ENCODE measurements around the gene FLT4.

Gene FLT4

DNA sequence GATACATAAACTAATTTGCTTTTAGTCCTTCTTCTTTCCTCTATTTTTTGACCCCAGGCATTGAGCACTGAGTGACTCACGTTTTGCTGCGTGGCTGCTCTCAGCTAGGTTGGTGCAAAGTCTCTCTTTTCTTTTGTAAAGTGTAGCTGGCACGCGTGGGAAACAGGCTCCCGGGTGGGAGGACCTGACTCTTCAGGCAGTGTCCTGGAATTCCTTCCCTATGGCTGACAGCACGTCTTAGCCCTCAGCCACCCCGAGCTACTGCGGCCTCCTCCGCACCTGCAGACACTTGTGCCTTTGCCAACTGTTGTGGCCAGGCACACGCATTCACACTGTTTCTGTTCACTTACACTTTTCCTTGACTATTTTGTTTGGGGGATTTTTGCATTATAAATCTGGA lies 57.2 kb downstream of the FLT4 start:
- DNase-seq (ENCODE audit: low read depth), result no peak

DNA sequence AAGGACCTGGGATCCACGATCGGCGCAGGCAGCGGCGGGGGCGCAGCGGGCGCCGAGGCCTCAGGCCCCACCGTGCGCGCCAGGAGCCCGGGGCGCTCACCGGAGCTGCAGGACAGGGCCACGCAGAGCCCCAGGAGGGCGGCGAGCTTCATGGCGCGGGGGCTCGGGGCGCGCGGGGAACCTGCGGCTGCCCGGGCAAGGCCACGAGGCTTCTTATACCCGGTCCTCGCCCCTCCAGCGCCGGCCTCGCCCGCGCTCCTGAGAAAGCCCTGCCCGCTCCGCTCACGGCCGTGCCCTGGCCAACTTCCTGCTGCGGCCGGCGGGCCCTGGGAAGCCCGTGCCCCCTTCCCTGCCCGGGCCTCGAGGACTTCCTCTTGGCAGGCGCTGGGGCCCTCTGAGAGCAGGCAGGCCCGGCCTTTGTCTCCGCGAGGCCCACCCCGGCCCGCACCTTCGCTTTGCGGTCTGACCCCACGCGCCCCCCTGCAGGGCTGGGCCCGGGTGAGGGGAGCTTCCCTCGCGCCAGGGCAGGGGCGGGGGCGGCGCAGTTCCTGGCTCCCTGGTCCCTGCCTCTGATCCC lies 58.0 kb downstream of the FLT4 start, which contains the start of gene SCGB3A1:
TSS of gene SCGB3A1 (minus strand) at position 189 of the 577 bp plus-strand sequence. CDS start at position 152, 37 bp downstream.
- DNase-seq (ENCODE audit: low read depth), result no peak

GRCh38 chr5:180590543-180591310 lies 58.7 kb downstream of the FLT4 start:
- DNase-seq (ENCODE audit: low read depth), result no peak

DNA sequence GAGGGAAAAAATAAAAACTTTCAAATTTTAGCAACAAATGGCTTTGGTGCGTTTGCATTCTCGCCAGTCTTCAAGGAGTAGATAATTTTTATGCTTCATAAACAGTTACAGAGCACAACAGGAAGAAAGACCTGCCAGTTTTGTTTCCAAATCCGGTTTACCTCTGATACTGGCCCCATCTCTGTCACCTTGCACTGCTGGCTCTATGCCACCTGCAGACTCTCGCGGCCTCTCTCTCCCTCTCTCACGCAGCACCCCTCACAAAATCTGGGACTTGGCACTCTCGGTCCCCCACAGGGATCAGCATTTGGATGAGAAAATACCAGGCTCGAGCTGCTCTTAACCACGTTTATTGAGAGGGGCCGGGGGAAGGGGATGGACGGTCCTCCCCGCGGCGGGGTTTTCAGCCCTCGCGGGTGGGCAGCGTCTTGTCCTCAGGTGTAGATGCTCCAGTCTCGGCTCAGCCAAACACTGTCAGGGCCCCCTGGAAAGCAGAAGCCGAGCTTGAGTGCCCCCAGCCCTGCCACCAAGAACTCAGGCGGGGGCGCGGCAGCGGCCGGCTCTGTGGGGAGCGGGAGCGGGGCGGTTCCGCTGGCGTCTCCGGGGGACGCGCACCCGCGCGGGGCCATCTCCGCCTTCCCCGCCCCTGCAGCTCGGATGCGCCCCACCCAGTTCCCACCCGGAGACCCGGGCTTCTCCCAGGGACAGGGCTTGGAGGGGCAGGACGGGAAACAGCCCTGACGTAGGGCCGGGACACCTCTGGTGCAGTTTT lies 59.4 kb downstream of the FLT4 start:
- no peak for DNase-seq (ENCODE audit: low read depth)

DNA sequence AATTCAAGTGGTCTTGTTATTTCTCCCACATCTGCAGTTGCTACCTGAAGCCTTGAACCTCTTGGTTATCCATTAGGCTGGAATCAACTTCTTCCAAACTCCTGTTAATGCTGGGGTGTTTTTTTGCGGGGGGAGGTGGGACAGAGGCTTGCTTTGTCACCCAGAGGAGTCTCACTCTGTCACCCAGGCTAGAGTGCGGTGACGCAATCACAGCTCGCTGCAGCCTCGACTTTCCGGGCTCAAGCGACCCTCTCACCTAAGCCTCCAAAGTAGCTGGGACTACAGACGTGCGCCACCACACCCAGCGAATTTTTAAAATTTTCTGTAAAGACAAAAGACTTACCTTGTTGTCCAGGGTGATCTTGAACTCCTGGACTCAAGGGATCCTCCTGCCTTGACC lies 62.5 kb downstream of the FLT4 start:
- no peak for DNase-seq (ENCODE audit: low read depth)

- no peak for DNase-seq (ENCODE audit: low read depth)
These were observed 63.2 kb downstream of the FLT4 start for GRCh38 chr5:180586204-180586603.

GRCh38 chr5:180583738-180584137 lies 65.7 kb downstream of the FLT4 start:
- no peak for DNase-seq (ENCODE audit: low read depth)

DNA sequence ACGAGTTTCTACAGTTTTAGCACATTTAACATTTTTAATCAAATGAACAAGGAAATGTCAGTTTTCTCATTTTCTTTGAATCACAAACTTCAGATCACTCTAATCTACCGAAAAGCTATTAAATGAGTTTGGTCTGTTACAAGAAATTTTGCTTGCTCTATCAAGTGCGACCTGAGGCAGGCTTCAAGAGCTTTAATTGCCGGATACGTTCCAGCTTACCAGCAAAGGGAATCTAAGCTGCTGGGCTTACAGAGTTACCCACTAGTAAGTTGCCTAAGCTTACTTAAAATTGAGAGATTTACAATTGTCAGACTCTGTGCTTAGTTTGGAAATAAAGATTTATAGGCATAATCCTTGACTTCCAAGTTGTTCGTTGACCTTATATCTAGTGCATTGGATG lies 68.7 kb downstream of the FLT4 start:
- DNase-seq (ENCODE audit: low read depth), result no peak

GRCh38 chr5:180575571-180575970 lies 73.8 kb downstream of the FLT4 start:
- DNase-seq (ENCODE audit: low read depth), result no peak

DNA sequence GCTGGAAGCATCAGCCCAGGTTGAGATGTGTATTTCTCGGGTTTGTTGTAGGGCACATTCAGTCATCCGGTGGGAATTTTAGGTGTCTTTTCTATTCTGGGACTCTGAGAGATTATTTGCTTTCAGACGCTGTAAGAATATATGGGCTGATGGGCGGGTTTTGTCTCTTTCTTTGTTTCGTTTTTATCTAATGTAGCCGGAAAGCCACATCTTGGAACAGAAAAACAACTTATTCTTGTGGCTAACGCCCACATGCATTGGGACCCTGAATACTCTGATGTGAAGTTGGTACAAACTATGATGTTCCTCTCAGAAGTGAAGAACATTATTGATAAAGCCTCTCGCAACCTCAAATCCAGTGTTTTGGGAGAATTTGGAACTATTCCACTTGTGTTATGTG lies 80.5 kb downstream of the FLT4 start:
- DNase-seq (ENCODE audit: low read depth), result no peak

DNA sequence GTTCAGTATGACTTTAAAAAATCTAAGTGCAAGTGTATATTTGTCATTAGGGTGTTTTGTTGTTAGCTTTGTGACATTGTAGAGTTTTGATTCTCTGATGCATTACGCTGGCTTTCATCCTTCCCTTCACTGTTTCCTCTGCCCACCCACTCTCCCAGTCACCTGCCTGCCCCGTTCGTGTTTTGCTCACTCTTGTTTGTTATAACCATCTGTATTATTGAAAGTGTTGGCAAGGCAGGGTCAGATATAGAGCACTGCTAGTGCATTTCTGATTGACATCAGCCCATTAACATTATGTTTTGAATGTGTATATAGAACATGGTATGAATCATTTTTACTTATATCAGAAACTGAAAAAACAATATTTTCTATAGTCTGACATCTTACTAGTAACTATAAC lies 85.4 kb downstream of the FLT4 start:
- DNase-seq (ENCODE audit: low read depth), result no peak

DNA sequence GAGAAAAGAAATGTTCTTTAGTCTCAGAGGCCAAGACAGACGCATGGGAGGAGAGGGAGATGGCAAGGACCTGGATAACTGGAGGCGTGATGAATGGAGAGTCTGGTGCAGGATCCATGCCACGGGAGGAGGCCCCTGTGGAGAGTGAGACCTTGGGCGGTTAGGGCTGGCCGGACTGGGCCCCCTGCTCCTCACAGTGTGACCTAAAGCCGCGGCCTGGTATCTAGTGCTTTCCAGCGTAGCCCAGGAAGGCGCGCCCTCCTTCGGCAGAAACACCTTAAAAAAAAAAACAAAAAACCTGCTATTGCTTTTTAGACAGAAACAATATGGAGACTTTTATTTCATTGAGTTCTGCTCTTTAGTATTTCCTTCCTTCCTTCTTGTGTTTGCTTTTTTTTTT lies 91.2 kb downstream of the FLT4 start:
- no peak for DNase-seq (ENCODE audit: low read depth)

GRCh38 chr5:180557217-180557809 lies 92.1 kb downstream of the FLT4 start:
- no peak for DNase-seq (ENCODE audit: low read depth)

GRCh38 chr5:180555168-180555921 lies 94.1 kb downstream of the FLT4 start:
- DNase-seq (ENCODE audit: low read depth), result no peak

DNA sequence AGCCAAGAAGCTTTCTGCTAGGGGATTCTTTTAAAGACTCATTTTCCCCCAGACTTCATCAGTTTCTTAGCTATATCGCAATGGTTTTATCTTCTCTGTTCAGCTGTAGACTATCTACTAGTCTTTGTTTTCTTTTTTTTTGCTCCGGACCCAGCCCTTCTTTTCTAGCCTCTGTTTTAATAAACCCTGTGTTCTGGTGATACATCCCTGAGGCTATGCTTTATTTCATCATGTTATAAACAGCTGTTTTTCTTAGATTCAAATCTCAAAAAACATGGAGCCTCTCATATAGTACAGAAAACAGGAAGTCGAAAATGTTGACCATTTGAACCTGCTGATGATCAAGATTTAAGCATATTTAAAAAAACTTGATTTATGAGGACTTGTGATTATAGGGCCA lies 95.9 kb downstream of the FLT4 start:
- no peak for DNase-seq (ENCODE audit: low read depth)
